Activated T-helper 1 cell treated with Interleukin-2 at 50 U/mL for 16 hours (primary cell): ENCODE results near the gene VPS13A.

Experiments
- DNase-seq: peaks from one replicate; pipeline ENCODE4 v3.0.0-alpha.2; 2020; ENCODE audit warnings: low read depth

VPS13A gene

DNA sequence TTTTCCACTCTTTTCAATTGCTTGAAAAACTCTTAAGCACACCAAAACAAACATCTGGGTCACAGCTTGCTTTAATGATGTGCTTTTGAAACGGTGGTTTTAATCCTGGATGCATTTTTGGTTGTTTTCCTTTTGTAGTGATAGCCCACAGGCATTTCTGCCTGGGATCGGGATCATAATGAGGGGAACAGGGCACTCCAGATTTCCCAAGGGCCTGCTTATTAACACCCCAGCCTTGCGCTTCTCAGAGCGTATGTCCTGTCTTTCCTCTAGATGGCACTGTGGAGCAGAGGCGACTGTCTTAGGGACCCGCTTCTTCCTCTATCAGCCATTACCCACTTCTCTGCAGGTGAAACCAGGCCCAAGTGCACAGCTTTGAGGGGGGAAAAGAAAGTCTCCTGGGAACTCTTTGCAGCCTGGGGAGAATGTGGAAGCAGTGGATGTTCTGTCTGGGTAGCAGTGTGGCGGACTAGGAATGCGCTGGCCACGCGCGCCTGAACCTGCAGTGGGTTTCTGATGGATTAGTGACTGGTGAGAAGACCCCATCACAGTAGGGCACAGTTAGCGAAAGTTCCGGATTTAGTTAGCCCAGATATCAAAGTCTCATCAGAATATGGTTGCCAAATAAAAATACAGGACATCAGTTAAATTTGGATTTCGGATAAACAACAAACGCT is 280.7 kb downstream of the VPS13A start:
- peak; percentile 14 for DNase-seq

- DNase-seq = no peak
These were observed 283.6 kb downstream of the VPS13A start for GRCh38 chr9:77460938-77461337.

DNA sequence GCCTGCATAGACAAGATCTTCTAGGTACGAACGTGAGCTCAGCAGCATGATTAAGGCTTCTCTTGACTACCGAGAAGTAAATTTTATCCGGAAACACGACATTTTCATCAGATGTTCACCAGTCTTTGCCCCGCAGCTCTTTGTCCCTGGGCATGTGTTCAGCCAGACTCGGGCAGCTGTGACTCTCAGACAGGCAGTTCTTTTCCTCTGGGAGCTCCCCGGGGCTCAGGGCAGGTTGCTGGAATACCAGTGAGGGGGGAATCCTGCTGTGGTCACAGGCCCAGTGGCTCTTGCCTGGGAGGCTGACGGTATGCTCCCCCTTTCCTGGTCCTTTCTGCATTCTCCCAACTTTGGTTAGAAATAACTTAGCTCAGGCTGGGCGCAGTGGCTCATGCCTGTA is 284.7 kb downstream of the VPS13A start:
- no peak for DNase-seq

DNA sequence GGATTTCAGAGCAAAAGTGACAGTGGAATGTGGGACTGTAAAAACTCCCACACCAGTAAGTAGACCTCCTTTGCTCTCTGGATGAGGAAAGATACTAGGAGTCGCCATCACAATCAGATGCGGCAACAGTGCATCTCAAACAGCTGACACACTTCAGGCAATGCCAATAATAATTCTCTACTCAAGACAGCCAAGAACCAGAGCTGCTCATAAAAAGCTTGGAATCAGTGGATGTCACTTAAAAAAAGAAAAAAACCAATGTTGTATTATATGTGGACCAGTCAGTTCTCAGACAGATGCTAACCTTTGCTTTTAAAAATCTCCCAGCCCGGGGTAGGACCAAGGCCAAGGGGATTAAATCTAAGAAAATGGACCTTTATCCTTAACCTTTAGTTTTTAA is 285.8 kb downstream of the VPS13A start:
- no peak for DNase-seq

- no peak for DNase-seq
These were observed 287.3 kb downstream of the VPS13A start for GRCh38 chr9:77464661-77465060.

DNA sequence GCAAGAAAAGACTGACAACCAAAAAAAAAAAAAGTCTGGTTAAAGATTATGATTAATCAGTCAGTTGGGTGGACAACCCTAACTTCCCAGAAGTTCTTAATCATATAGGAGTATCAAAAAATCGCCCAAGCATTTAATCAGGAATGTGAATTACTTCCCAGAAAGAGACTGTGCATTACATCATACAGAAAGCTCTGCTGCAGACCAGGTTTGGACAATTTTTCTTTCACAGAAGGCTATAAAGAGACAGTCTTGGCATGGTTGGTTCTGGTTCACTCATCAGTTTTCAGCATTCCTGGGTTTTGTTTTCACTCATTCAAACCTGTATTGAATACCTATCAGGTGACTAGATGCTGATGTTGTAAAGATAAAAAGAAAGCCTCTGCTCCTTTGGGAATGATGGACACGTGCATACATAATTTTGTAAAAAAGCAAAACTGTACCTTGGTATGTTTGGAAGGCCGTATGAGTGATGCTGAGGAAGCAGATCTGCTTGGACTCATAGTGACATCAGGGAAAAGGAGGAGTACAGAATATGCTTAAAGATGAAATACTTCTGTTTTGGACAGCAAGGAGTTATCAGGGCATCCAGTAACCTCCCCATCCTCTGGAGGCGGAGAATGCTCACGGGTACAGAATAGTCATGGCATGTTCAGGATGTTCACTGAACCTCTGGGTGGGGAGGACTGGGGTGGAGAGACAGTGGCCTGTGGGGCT is 292.3 kb downstream of the VPS13A start:
- no peak for DNase-seq
